B cell (primary cell): Measurements from ENCODE around the gene ASTN2.

Experiments
- CTCF ChIP-seq: fragments of 200-600 bp; IDR thresholded peaks from one replicate; pipeline ENCODE4 v1.8.0; 2022; ENCODE audit warnings: antibody characterized with exemption, mild to moderate bottlenecking
- EZH2 ChIP-seq: IDR thresholded peaks from 2 replicates; pipeline ENCODE4 v1.6.1; 2012; ENCODE audit warnings: borderline replicate concordance, low read depth, mild to moderate bottlenecking, moderate library complexity, low read length; ENCODE audit not compliant: insufficient read depth, poor library complexity, severe bottlenecking

GRCh38 chr9:116857321-116857720 is 557.5 kb downstream of the ASTN2 start:
- TF ChIP-seq CTCF (no peak), EZH2 (no peak)
